ENCODE results near the gene METTL13. TPM values are rescaled to one million over a fixed set of nuclear protein-coding genes. Genes with fewer than 3 reads are reported as not detected.
A peak's percentile ranks its signal among the peaks of the same experiment; 100 is the strongest.

METTL13 gene
- polyA plus RNA-seq, 1 donor (not counting 4 experiments of a cell fraction or from before 2014, with no cell fraction given), result 54.0 TPM

- Histone ChIP-seq H3K27me3 (ENCODE audit: control insufficient read depth, extremely low read depth, insufficient read depth, low read length) (no peaks in the 10 kb centered on the region), H3K4me2 (ENCODE audit: control insufficient read depth, extremely low read depth, insufficient read depth, low read depth, low read length) (peak overlapping the region; percentile 64), H4K20me1 (ENCODE audit: control insufficient read depth, extremely low read depth, insufficient read depth, low read length) (no peaks in the 10 kb centered on the region), H3K79me2 (ENCODE audit: control insufficient read depth, insufficient read depth, low read length) (no peaks in the 10 kb centered on the region), H3K9me1 (ENCODE audit: control insufficient read depth, extremely low read depth, insufficient read depth, low read length) (no peaks in the 10 kb centered on the region), H3K9me3 (ENCODE audit: control insufficient read depth, low read depth, low read length) (no peaks in the 10 kb centered on the region), H3K4me3 (ENCODE audit: control insufficient read depth in 2 of 3, extremely low read depth in 1 of 3, insufficient read depth in 2 of 3, low read depth in 1 of 3, low read length in 3 of 3) (peak overlapping the region in 2 of 3 experiments; percentile 29 to 33), H2AFZ (ENCODE audit: control insufficient read depth, low read length) (peak overlapping the region; percentile 73), H3K4me1 (ENCODE audit: control insufficient read depth, extremely low read depth, insufficient read depth, low read length) (peaks cover 30% of the 10 kb centered on the region), H3K36me3 (ENCODE audit: control insufficient read depth in 2 of 2, extremely low read depth in 1 of 2, insufficient read depth in 2 of 2, low read length in 2 of 2) (no peaks in the 10 kb centered on the region), H3K27ac (ENCODE audit: control insufficient read depth, insufficient read depth, low read length) (peak overlapping the region; percentile 56), H3K9ac (ENCODE audit: control insufficient read depth, extremely low read depth, insufficient read depth, low read length) (peak overlapping the region; percentile 11)
- DNase-seq (ENCODE audit: low read depth, low spot score), result no peak
- dilution Hi-C loops (cut with MboI; ENCODE audit: extremely low pct_ligation_motif_present, low sequenced_read_pairs), result no loop called here
- TF ChIP-seq, protein P1, sequence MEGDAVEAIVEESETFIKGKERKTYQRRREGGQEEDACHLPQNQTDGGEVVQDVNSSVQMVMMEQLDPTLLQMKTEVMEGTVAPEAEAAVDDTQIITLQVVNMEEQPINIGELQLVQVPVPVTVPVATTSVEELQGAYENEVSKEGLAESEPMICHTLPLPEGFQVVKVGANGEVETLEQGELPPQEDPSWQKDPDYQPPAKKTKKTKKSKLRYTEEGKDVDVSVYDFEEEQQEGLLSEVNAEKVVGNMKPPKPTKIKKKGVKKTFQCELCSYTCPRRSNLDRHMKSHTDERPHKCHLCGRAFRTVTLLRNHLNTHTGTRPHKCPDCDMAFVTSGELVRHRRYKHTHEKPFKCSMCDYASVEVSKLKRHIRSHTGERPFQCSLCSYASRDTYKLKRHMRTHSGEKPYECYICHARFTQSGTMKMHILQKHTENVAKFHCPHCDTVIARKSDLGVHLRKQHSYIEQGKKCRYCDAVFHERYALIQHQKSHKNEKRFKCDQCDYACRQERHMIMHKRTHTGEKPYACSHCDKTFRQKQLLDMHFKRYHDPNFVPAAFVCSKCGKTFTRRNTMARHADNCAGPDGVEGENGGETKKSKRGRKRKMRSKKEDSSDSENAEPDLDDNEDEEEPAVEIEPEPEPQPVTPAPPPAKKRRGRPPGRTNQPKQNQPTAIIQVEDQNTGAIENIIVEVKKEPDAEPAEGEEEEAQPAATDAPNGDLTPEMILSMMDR (optimal IDR thresholded peaks at IDR 0.05 in 1 of 3, IDR thresholded peaks at IDR 0.05 in 1 of 3, conservative IDR thresholded peaks at IDR 0.05 in 1 of 3; ENCODE audit: extremely low read depth in 1 of 3, insufficient read depth in 2 of 3, low read length in 3 of 3), result no peak
- TF ChIP-seq EZH2 (IDR thresholded peaks at IDR 0.05; ENCODE audit: low read length), result no peak
- FAIRE-seq, result peak; percentile 90
Measured at GRCh38 chr1:171754353-171754705, 27.1 kb upstream of the METTL13 start.

GRCh38 chr1:171754971-171755370 is 26.5 kb upstream of the METTL13 start:
- no peaks in the 10 kb centered on the region for H3K9me3 ChIP-seq (ENCODE audit: control insufficient read depth, low read depth, low read length)
- H4K20me1 ChIP-seq (ENCODE audit: control insufficient read depth, extremely low read depth, insufficient read depth, low read length), result no peaks in the 10 kb centered on the region
- peak overlapping the region; percentile 56 for H3K27ac ChIP-seq (ENCODE audit: control insufficient read depth, insufficient read depth, low read length)
- H3K4me1 ChIP-seq (ENCODE audit: control insufficient read depth, extremely low read depth, insufficient read depth, low read length), result peaks cover 30% of the 10 kb centered on the region
- H3K79me2 ChIP-seq (ENCODE audit: control insufficient read depth, insufficient read depth, low read length), result no peaks in the 10 kb centered on the region
- dilution Hi-C loops (cut with MboI; ENCODE audit: extremely low pct_ligation_motif_present, low sequenced_read_pairs), result no loop called here
- no peaks in the 10 kb centered on the region for H3K36me3 ChIP-seq (ENCODE audit: control insufficient read depth in 2 of 2, extremely low read depth in 1 of 2, insufficient read depth in 2 of 2, low read length in 2 of 2)
- H3K9me1 ChIP-seq (ENCODE audit: control insufficient read depth, extremely low read depth, insufficient read depth, low read length), result no peaks in the 10 kb centered on the region
- H3K9ac ChIP-seq (ENCODE audit: control insufficient read depth, extremely low read depth, insufficient read depth, low read length), result no peak overlapping the region
- H3K27me3 ChIP-seq (ENCODE audit: control insufficient read depth, extremely low read depth, insufficient read depth, low read length), result no peaks in the 10 kb centered on the region
- peak overlapping the region; percentile 64 for H3K4me2 ChIP-seq (ENCODE audit: control insufficient read depth, extremely low read depth, insufficient read depth, low read depth, low read length)
- FAIRE-seq (no peak), DNase-seq (ENCODE audit: low read depth, low spot score) (no peak)
- TF ChIP-seq, protein P1 (optimal IDR thresholded peaks at IDR 0.05 in 1 of 3, IDR thresholded peaks at IDR 0.05 in 1 of 3, conservative IDR thresholded peaks at IDR 0.05 in 1 of 3; ENCODE audit: extremely low read depth in 1 of 3, insufficient read depth in 2 of 3, low read length in 3 of 3), result no peak
- no peak for TF ChIP-seq EZH2 (IDR thresholded peaks at IDR 0.05; ENCODE audit: low read length)
- H3K4me3 ChIP-seq (ENCODE audit: control insufficient read depth in 2 of 3, extremely low read depth in 1 of 3, insufficient read depth in 2 of 3, low read depth in 1 of 3, low read length in 3 of 3), result no peak overlapping the region
- H2AFZ ChIP-seq (ENCODE audit: control insufficient read depth, low read length), result peak overlapping the region; percentile 73
